ENCODE results near the gene SPDYE4. TPM values are rescaled to one million over a fixed set of nuclear protein-coding genes. Genes with fewer than 3 reads are reported as not detected.

SPDYE4 gene
- total and polyA plus RNA-seq, 2 experiments from 2014 or later = not detected

DNA sequence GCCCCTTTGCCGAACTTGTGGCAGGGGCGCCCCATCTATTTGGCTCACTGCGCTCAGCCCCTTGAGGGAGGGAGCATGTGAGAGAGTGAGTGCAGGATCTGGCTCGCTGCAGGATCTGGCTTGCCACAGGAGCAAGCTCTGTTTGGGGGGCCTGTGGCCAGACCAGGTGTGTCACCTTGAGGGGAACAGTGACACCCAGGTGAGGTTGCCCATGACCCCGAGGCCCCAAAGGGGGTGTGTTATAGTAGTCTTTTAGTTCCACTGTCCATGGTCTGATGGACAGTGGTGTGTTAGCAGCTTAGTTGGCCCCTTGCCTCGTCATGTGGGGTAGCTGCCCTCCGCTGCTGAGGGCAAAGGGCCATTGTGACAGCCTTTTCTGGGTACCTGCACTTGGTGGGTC is 55.3 kb downstream of the SPDYE4 start (continued):
- no peak for TF ChIP-seq ZNF114 (CRISPR knock-in tag; IDR thresholded peaks at IDR 0.05)
- no peak for TF ChIP-seq EZH2phosphoT487 (IDR thresholded peaks at IDR 0.05; ENCODE audit: unreplicated experiment)
- TF ChIP-seq STAT1 (IDR thresholded peaks at IDR 0.05; ENCODE audit: unreplicated experiment) = no peak
- TF ChIP-seq, protein P1, sequence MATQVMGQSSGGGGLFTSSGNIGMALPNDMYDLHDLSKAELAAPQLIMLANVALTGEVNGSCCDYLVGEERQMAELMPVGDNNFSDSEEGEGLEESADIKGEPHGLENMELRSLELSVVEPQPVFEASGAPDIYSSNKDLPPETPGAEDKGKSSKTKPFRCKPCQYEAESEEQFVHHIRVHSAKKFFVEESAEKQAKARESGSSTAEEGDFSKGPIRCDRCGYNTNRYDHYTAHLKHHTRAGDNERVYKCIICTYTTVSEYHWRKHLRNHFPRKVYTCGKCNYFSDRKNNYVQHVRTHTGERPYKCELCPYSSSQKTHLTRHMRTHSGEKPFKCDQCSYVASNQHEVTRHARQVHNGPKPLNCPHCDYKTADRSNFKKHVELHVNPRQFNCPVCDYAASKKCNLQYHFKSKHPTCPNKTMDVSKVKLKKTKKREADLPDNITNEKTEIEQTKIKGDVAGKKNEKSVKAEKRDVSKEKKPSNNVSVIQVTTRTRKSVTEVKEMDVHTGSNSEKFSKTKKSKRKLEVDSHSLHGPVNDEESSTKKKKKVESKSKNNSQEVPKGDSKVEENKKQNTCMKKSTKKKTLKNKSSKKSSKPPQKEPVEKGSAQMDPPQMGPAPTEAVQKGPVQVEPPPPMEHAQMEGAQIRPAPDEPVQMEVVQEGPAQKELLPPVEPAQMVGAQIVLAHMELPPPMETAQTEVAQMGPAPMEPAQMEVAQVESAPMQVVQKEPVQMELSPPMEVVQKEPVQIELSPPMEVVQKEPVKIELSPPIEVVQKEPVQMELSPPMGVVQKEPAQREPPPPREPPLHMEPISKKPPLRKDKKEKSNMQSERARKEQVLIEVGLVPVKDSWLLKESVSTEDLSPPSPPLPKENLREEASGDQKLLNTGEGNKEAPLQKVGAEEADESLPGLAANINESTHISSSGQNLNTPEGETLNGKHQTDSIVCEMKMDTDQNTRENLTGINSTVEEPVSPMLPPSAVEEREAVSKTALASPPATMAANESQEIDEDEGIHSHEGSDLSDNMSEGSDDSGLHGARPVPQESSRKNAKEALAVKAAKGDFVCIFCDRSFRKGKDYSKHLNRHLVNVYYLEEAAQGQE (IDR thresholded peaks at IDR 0.05; ENCODE audit: unreplicated experiment) = no peak
- TF ChIP-seq NANOG (IDR thresholded peaks at IDR 0.05; ENCODE audit: borderline replicate concordance) = no peak
- no peak for TF ChIP-seq EZH2 (IDR thresholded peaks at IDR 0.05; ENCODE audit: low read depth, unreplicated experiment)
- TF ChIP-seq JUNB (IDR thresholded peaks at IDR 0.05; ENCODE audit: unreplicated experiment) = no peak
- TF ChIP-seq CREB1 (CRISPR knock-in tag; IDR thresholded peaks at IDR 0.05; ENCODE audit: low read depth) = no peak

DNA sequence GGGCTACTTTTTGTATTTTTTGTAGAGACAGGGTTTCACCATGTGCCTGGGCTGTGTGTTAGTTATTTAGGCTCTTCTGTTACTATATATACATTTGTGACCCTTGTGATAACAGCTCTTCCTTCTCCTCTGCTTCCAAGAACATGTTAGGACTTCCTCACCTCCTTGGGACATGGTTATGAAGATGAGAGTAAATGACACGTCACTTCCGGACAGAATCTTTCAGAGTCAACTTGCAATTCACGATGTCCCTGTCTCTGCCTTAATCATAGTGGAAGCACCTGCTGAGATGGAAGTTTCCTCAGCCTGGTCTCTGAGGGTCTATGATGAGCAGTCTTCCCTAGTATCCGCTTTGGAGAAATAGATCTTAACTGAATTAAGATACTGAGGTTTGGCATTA is 56.6 kb downstream of the SPDYE4 start:
- Histone ChIP-seq H3K27me3 (ENCODE audit: insufficient read depth) (no peaks in the 10 kb centered on the region), H3F3A (replicated peaks; ENCODE audit: low read depth) (peaks cover 5% of the 10 kb centered on the region; the same call in 1 of the 2 replicates), H3K79me2 (replicated peaks; ENCODE audit: insufficient read depth) (no peaks in the 10 kb centered on the region), H3K9me2 (ENCODE audit: insufficient read depth) (no peaks in the 10 kb centered on the region), H3K4me1 (ENCODE audit: insufficient read depth) (peaks cover 14% of the 10 kb centered on the region), H3K27ac (ENCODE audit: low read depth) (no peak overlapping the region), H3K36me3 (ENCODE audit: insufficient read depth) (no peaks in the 10 kb centered on the region), H3K4me3 (no peak overlapping the region), H3K4me2 (no peak overlapping the region), H4K20me1 (replicated peaks; ENCODE audit: insufficient read depth) (no peaks in the 10 kb centered on the region), H2AFZ (no peak overlapping the region)
- Mint-ChIP-seq H3K27me3 (ENCODE audit: insufficient read depth, low read depth, poor library complexity) (peaks cover 6% of the 10 kb centered on the region), H3K27ac (no peak overlapping the region), H3K4me1 (peaks cover 19% of the 10 kb centered on the region), H3K9me3 (peaks cover 12% of the 10 kb centered on the region; the same call in 2 of the 3 replicates), H3K36me3 (ENCODE audit: low read depth) (peaks cover 3% of the 10 kb centered on the region; the same call in 1 of the 3 replicates), H3K4me3 (no peak overlapping the region)
- no peak for ATAC-seq
- no peak for TF ChIP-seq CREB1 (CRISPR knock-in tag; IDR thresholded peaks at IDR 0.05; ENCODE audit: low read depth)
- TF ChIP-seq, protein P1 (IDR thresholded peaks at IDR 0.05; ENCODE audit: unreplicated experiment) = no peak
- TF ChIP-seq, protein P2, sequence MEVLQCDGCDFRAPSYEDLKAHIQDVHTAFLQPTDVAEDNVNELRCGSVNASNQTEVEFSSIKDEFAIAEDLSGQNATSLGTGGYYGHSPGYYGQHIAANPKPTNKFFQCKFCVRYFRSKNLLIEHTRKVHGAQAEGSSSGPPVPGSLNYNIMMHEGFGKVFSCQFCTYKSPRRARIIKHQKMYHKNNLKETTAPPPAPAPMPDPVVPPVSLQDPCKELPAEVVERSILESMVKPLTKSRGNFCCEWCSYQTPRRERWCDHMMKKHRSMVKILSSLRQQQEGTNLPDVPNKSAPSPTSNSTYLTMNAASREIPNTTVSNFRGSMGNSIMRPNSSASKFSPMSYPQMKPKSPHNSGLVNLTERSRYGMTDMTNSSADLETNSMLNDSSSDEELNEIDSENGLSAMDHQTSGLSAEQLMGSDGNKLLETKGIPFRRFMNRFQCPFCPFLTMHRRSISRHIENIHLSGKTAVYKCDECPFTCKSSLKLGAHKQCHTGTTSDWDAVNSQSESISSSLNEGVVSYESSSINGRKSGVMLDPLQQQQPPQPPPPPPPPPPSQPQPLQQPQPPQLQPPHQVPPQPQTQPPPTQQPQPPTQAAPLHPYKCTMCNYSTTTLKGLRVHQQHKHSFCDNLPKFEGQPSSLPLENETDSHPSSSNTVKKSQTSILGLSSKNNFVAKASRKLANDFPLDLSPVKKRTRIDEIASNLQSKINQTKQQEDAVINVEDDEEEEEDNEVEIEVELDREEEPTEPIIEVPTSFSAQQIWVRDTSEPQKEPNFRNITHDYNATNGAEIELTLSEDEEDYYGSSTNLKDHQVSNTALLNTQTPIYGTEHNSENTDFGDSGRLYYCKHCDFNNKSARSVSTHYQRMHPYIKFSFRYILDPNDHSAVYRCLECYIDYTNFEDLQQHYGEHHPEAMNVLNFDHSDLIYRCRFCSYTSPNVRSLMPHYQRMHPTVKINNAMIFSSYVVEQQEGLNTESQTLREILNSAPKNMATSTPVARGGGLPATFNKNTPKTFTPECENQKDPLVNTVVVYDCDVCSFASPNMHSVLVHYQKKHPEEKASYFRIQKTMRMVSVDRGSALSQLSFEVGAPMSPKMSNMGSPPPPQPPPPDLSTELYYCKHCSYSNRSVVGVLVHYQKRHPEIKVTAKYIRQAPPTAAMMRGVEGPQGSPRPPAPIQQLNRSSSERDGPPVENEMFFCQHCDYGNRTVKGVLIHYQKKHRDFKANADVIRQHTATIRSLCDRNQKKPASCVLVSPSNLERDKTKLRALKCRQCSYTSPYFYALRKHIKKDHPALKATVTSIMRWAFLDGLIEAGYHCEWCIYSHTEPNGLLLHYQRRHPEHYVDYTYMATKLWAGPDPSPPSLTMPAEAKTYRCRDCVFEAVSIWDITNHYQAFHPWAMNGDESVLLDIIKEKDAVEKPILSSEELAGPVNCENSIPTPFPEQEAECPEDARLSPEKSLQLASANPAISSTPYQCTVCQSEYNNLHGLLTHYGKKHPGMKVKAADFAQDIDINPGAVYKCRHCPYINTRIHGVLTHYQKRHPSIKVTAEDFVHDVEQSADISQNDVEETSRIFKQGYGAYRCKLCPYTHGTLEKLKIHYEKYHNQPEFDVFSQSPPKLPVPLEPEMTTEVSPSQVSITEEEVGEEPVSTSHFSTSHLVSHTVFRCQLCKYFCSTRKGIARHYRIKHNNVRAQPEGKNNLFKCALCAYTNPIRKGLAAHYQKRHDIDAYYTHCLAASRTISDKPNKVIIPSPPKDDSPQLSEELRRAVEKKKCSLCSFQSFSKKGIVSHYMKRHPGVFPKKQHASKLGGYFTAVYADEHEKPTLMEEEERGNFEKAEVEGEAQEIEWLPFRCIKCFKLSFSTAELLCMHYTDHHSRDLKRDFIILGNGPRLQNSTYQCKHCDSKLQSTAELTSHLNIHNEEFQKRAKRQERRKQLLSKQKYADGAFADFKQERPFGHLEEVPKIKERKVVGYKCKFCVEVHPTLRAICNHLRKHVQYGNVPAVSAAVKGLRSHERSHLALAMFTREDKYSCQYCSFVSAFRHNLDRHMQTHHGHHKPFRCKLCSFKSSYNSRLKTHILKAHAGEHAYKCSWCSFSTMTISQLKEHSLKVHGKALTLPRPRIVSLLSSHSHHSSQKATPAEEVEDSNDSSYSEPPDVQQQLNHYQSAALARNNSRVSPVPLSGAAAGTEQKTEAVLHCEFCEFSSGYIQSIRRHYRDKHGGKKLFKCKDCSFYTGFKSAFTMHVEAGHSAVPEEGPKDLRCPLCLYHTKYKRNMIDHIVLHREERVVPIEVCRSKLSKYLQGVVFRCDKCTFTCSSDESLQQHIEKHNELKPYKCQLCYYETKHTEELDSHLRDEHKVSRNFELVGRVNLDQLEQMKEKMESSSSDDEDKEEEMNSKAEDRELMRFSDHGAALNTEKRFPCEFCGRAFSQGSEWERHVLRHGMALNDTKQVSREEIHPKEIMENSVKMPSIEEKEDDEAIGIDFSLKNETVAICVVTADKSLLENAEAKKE (CRISPR knock-in tag; IDR thresholded peaks at IDR 0.05) = no peak
- no peak for TF ChIP-seq ZNF114 (CRISPR knock-in tag; IDR thresholded peaks at IDR 0.05)
- TF ChIP-seq, protein P3, sequence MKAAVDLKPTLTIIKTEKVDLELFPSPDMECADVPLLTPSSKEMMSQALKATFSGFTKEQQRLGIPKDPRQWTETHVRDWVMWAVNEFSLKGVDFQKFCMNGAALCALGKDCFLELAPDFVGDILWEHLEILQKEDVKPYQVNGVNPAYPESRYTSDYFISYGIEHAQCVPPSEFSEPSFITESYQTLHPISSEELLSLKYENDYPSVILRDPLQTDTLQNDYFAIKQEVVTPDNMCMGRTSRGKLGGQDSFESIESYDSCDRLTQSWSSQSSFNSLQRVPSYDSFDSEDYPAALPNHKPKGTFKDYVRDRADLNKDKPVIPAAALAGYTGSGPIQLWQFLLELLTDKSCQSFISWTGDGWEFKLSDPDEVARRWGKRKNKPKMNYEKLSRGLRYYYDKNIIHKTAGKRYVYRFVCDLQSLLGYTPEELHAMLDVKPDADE (IDR thresholded peaks at IDR 0.05) = no peak
- TF ChIP-seq POLR2AphosphoS5 (IDR thresholded peaks at IDR 0.05; ENCODE audit: low read depth) = no peak
- no peak for TF ChIP-seq NANOG (IDR thresholded peaks at IDR 0.05; ENCODE audit: borderline replicate concordance)
- no peak for DNase-seq (ENCODE audit: low spot score)
